Activated CD8-positive, alpha-beta memory T cell treated with anti-CD3 and anti-CD28 coated beads, Interleukin-2, amount 50 U/mL, for 24 hours (primary cell): ENCODE data around the gene DNM3.

ENCODE experiments used
- DNase-seq: peaks from one replicate; pipeline ENCODE4 v3.0.0-alpha.2; 2020; ENCODE audit errors: extremely low read depth

The DNM3 gene

GRCh38 chr1:171817511-171818265, 23.6 kb upstream of the DNM3 start:
- no peak for DNase-seq

- no peak for DNase-seq
Observed at GRCh38 chr1:171819946-171820345, 21.4 kb upstream of the DNM3 start.

GRCh38 chr1:171826973-171827372, 14.3 kb upstream of the DNM3 start:
- DNase-seq, result no peak

GRCh38 chr1:171828794-171829193, 12.5 kb upstream of the DNM3 start:
- DNase-seq, result no peak

- no peak for DNase-seq
Observed at GRCh38 chr1:171833091-171833825, 8.0 kb upstream of the DNM3 start.

GRCh38 chr1:171834821-171835220, 6.5 kb upstream of the DNM3 start:
- DNase-seq, result no peak

- no peak for DNase-seq
Observed at GRCh38 chr1:171835891-171836290, 5.4 kb upstream of the DNM3 start.

- no peak for DNase-seq
Observed at GRCh38 chr1:171841931-171842761, 848 bp downstream of the DNM3 start.

GRCh38 chr1:171844381-171844780, 3.1 kb downstream of the DNM3 start:
- DNase-seq, result no peak

GRCh38 chr1:171845998-171846397, 4.7 kb downstream of the DNM3 start:
- DNase-seq, result no peak

GRCh38 chr1:171849245-171849898, 8.1 kb downstream of the DNM3 start:
- no peak for DNase-seq

GRCh38 chr1:171850651-171851350, 9.5 kb downstream of the DNM3 start:
- no peak for DNase-seq

GRCh38 chr1:171852272-171852671, 11.0 kb downstream of the DNM3 start:
- DNase-seq, result no peak

GRCh38 chr1:171855381-171855780, 14.1 kb downstream of the DNM3 start:
- DNase-seq, result no peak

GRCh38 chr1:171858696-171859095, 17.4 kb downstream of the DNM3 start:
- no peak for DNase-seq

GRCh38 chr1:171860696-171861095, 19.4 kb downstream of the DNM3 start:
- DNase-seq, result no peak

GRCh38 chr1:171863531-171863930, 22.2 kb downstream of the DNM3 start:
- no peak for DNase-seq

GRCh38 chr1:171864308-171864707, 23.0 kb downstream of the DNM3 start:
- DNase-seq, result no peak

- no peak for DNase-seq
Observed at GRCh38 chr1:171865106-171865505, 23.8 kb downstream of the DNM3 start.

- DNase-seq, result no peak
Observed at GRCh38 chr1:171867236-171867635, 25.9 kb downstream of the DNM3 start.

- no peak for DNase-seq
Observed at GRCh38 chr1:171868217-171868803, 27.0 kb downstream of the DNM3 start.
